ENCODE results near the gene ELOB. TPM values are rescaled to one million over a fixed set of nuclear protein-coding genes. Genes with fewer than 3 reads are reported as not detected.

Gene ELOB
- total RNA-seq, 1 donor from 2014 or later = 323 TPM

- peaks cover 52% of the 10 kb centered on the region for H4K20me1 ChIP-seq (ENCODE audit: insufficient read depth, low read length)
- H3K4me2 ChIP-seq (ENCODE audit: low read length) = peak overlapping the region; percentile 91
- H3K4me1 Mint-ChIP-seq (ENCODE audit: low read depth, unreplicated experiment) = peaks cover 25% of the 10 kb centered on the region
- peak overlapping the region; percentile 99 for H3K9ac ChIP-seq (ENCODE audit: low read length)
- no peak overlapping the region for H2AFZ ChIP-seq (ENCODE audit: low read depth, low read length)
- H3K4me1 ChIP-seq (ENCODE audit: insufficient read depth, low read length) = peaks cover 21% of the 10 kb centered on the region
- no peaks in the 10 kb centered on the region for H3K27me3 ChIP-seq (ENCODE audit: insufficient read depth, low read length)
- FAIRE-seq (no peak), DNase-seq (ENCODE audit: low read depth) (no peak)
- H3K4me3 Mint-ChIP-seq (ENCODE audit: unreplicated experiment) = peak overlapping the region; percentile 100
- H3K79me2 ChIP-seq (ENCODE audit: insufficient read depth, low read length) = peaks cover 73% of the 10 kb centered on the region
- no peaks in the 10 kb centered on the region for H3K9me3 ChIP-seq (ENCODE audit: insufficient read depth, low read depth, low read length)
- H3K4me3 ChIP-seq (ENCODE audit: insufficient read depth, low read depth, low read length) = peak overlapping the region; percentile 82
- TF ChIP-seq CTCF (IDR thresholded peaks at IDR 0.05; ENCODE audit: insufficient read depth, low read depth, low read length) (no peak), EZH2 (IDR thresholded peaks at IDR 0.05; ENCODE audit: insufficient read depth, low read length) (no peak)
- peaks cover 24% of the 10 kb centered on the region for H3K36me3 ChIP-seq (ENCODE audit: insufficient read depth, low read length)
- H3K27ac Mint-ChIP-seq (ENCODE audit: unreplicated experiment) = peak overlapping the region; percentile 98
- no peaks in the 10 kb centered on the region for H3K27me3 Mint-ChIP-seq (ENCODE audit: low read depth, unreplicated experiment)
- H3K9me3 Mint-ChIP-seq (ENCODE audit: unreplicated experiment) = peaks cover 4% of the 10 kb centered on the region
- H3K36me3 Mint-ChIP-seq (ENCODE audit: low read depth, unreplicated experiment) = peaks cover 14% of the 10 kb centered on the region
- H3K27ac ChIP-seq (ENCODE audit: low read depth, low read length) = peak overlapping the region; percentile 81
Measured at GRCh38 chr16:2775765-2776499, 1.1 kb downstream of the ELOB start.

DNA sequence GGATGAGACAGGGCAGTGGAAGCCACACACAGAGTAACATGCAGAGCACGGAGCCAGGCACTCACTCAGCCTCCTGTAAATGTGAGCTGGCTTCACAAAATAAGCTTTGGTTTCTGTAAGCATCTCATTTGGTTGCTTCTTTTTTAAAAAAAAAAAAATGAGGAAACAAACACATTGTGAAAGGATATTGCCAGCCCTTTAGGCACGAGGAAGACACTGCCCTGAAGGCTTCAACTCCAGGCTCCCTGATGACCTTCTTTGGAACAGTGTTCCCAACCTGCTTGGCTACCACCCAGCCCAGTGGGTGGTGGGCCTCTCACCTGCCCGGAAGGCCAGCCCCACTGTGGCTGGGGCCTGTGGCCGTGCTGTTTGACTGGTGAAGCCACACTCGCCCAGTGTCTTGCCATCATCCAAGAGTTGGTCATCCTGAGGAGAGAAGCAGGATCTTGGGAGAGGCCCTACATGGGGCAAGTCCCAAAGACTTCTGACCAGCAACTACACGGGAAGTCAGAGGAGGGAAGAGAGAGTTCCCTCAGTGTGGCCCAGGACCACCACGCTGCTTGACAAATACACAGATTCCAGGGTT is 1.9 kb downstream of the ELOB start:
- Histone ChIP-seq H3K27me3 (ENCODE audit: insufficient read depth, low read length) (no peaks in the 10 kb centered on the region), H3K9ac (ENCODE audit: low read length) (peak overlapping the region; percentile 99), H4K20me1 (ENCODE audit: insufficient read depth, low read length) (peaks cover 59% of the 10 kb centered on the region), H3K9me3 (ENCODE audit: insufficient read depth, low read depth, low read length) (no peaks in the 10 kb centered on the region), H3K4me1 (ENCODE audit: insufficient read depth, low read length) (peaks cover 21% of the 10 kb centered on the region), H3K36me3 (ENCODE audit: insufficient read depth, low read length) (peaks cover 25% of the 10 kb centered on the region), H3K79me2 (ENCODE audit: insufficient read depth, low read length) (peaks cover 79% of the 10 kb centered on the region), H3K27ac (ENCODE audit: low read depth, low read length) (no peak overlapping the region), H2AFZ (ENCODE audit: low read depth, low read length) (no peak overlapping the region), H3K4me2 (ENCODE audit: low read length) (peak overlapping the region; percentile 91), H3K4me3 (ENCODE audit: insufficient read depth, low read depth, low read length) (peak overlapping the region; percentile 82)
- H3K9me3 Mint-ChIP-seq (ENCODE audit: unreplicated experiment) = peaks cover 4% of the 10 kb centered on the region
- DNase-seq (ENCODE audit: low read depth) (no peak), FAIRE-seq (no peak)
- H3K27me3 Mint-ChIP-seq (ENCODE audit: low read depth, unreplicated experiment) = no peaks in the 10 kb centered on the region
- H3K4me1 Mint-ChIP-seq (ENCODE audit: low read depth, unreplicated experiment) = peaks cover 26% of the 10 kb centered on the region
- H3K27ac Mint-ChIP-seq (ENCODE audit: unreplicated experiment) = peak overlapping the region; percentile 80
- TF ChIP-seq CTCF (IDR thresholded peaks at IDR 0.05; ENCODE audit: insufficient read depth, low read depth, low read length) (no peak), EZH2 (IDR thresholded peaks at IDR 0.05; ENCODE audit: insufficient read depth, low read length) (no peak)
- peaks cover 16% of the 10 kb centered on the region for H3K36me3 Mint-ChIP-seq (ENCODE audit: low read depth, unreplicated experiment)
- peak overlapping the region; percentile 100 for H3K4me3 Mint-ChIP-seq (ENCODE audit: unreplicated experiment)

All from astrocyte (in vitro differentiated cells and primary cell).